ENCODE data around the gene PLEKHG7. TPM values are rescaled to one million over a fixed set of nuclear protein-coding genes. Genes with fewer than 3 reads are reported as not detected.
"Not testable (repeated sequence)": the region's sequence is repeated elsewhere in the genome, so short reads cannot be mapped to it uniquely, and the experiment has no call there.

Gene PLEKHG7
- total and polyA plus RNA-seq, 8 donors: 0.29 to 2.7 (median 0.59) TPM; not detected in 2

GRCh38 chr12:92668739-92669138 is 34.0 kb upstream of the PLEKHG7 start:
- H3K4me1 ChIP-seq: no peaks in the 10 kb centered on the region
- H3K4me3 ChIP-seq: no peak overlapping the region
- H3K36me3 ChIP-seq: no peaks in the 10 kb centered on the region
- DNase-seq: no peak
- H3K27me3 ChIP-seq: no peaks in the 10 kb centered on the region
- no peak for TF ChIP-seq POLR2A (IDR thresholded peaks at IDR 0.05)
- no peak for TF ChIP-seq POLR2AphosphoS5 (IDR thresholded peaks at IDR 0.05)
- TF ChIP-seq, protein P1, sequence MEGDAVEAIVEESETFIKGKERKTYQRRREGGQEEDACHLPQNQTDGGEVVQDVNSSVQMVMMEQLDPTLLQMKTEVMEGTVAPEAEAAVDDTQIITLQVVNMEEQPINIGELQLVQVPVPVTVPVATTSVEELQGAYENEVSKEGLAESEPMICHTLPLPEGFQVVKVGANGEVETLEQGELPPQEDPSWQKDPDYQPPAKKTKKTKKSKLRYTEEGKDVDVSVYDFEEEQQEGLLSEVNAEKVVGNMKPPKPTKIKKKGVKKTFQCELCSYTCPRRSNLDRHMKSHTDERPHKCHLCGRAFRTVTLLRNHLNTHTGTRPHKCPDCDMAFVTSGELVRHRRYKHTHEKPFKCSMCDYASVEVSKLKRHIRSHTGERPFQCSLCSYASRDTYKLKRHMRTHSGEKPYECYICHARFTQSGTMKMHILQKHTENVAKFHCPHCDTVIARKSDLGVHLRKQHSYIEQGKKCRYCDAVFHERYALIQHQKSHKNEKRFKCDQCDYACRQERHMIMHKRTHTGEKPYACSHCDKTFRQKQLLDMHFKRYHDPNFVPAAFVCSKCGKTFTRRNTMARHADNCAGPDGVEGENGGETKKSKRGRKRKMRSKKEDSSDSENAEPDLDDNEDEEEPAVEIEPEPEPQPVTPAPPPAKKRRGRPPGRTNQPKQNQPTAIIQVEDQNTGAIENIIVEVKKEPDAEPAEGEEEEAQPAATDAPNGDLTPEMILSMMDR (IDR thresholded peaks at IDR 0.05): no peak
- no peak for TF ChIP-seq EP300 (IDR thresholded peaks at IDR 0.05)
- no peaks in the 10 kb centered on the region for H3K9me3 ChIP-seq
- H3K27ac ChIP-seq: no peak overlapping the region
- intact Hi-C loops (cut with DNase I; ENCODE audit: low total_unique reads): no loop called here

- 95 to 97% (median 96%) methylated on average over 11 of the region's 11 CpGs for WGBS, 5 donors
- H3K36me3 ChIP-seq; H3K4me3 ChIP-seq; H3K4me1 ChIP-seq; H3K27ac ChIP-seq; H3K27me3 ChIP-seq; DNase-seq; intact Hi-C loops (cut with DNase I; ENCODE audit: low total_unique reads); H3K9me3 ChIP-seq: not testable (repeated sequence)
Measured at GRCh38 chr12:92671524-92671923, 31.3 kb upstream of the PLEKHG7 start.

- Histone ChIP-seq H3K27me3 (no peaks in the 10 kb centered on the region), H3K27ac (no peak overlapping the region), H3K36me3 (no peaks in the 10 kb centered on the region), H3K4me3 (no peak overlapping the region), H3K9me3 (no peaks in the 10 kb centered on the region), H3K4me1 (no peaks in the 10 kb centered on the region)
- no peak for DNase-seq
- TF ChIP-seq EP300 (IDR thresholded peaks at IDR 0.05) (no peak), POLR2A (IDR thresholded peaks at IDR 0.05) (no peak), POLR2AphosphoS5 (IDR thresholded peaks at IDR 0.05) (no peak)
- TF ChIP-seq, protein P1 (IDR thresholded peaks at IDR 0.05): no peak
- 75 to 94% (median 79%) methylated on average over 3 of the region's 3 CpGs for WGBS, 5 donors
- intact Hi-C loops (cut with DNase I; ENCODE audit: low total_unique reads): no loop called here
Measured at GRCh38 chr12:92673756-92674155, 29.0 kb upstream of the PLEKHG7 start.

- 30 to 54% (median 35%) methylated on average over 3 of the region's 3 CpGs for WGBS, 5 donors
- intact Hi-C loops (cut with DNase I; ENCODE audit: low total_unique reads): no loop called here
Measured at GRCh38 chr12:92674500-92674899, 28.3 kb upstream of the PLEKHG7 start.

More at GRCh38 chr12:92674500-92674899, 28.3 kb upstream of the PLEKHG7 start:
- no peaks in the 10 kb centered on the region for H3K9me3 ChIP-seq
- TF ChIP-seq POLR2AphosphoS5 (IDR thresholded peaks at IDR 0.05): no peak
- TF ChIP-seq POLR2A (IDR thresholded peaks at IDR 0.05): no peak
- TF ChIP-seq, protein P1 (IDR thresholded peaks at IDR 0.05): no peak
- no peak for TF ChIP-seq EP300 (IDR thresholded peaks at IDR 0.05)
- H3K4me1 ChIP-seq: no peaks in the 10 kb centered on the region
- no peaks in the 10 kb centered on the region for H3K36me3 ChIP-seq
- H3K27me3 ChIP-seq: no peaks in the 10 kb centered on the region
- H3K27ac ChIP-seq: no peak overlapping the region
- no peak overlapping the region for H3K4me3 ChIP-seq
- no peak for DNase-seq
